IMR-90 (cell line): ENCODE results near the gene SH2B3. TPM values are rescaled to one million over a fixed set of nuclear protein-coding genes. Genes with fewer than 3 reads are reported as not detected.

Experiments
- ATAC-seq: fragments of 200-7000 bp; cut with Tn5 transposase; 2 replicates; pipeline ENCODE4 v1.9.1; 2020; ENCODE audit warnings: low read depth, mild to moderate bottlenecking, moderate library complexity
- BruUV-seq: library from RNA; stranded (reverse); fragments of 400-500 nt; replicated peaks from 2 replicates; lab custom pipeline; 2021; lab: Mats Ljungman, UMichigan
- CTCF ChIA-PET: fragments of 300-600 bp; formaldehyde crosslinking; extraction: SDS; loops from one replicate; lab custom pipeline; 2021; ENCODE audit warnings: antibody characterized with exemption; lab: Yijun Ruan, JAX
- POLR2A ChIA-PET: fragments of 300-600 bp; sonication (Branson Sonifier 250); formaldehyde crosslinking; loops from one replicate; lab custom pipeline; 2022; ENCODE audit warnings: antibody characterized with exemption; ENCODE audit not compliant: unreplicated experiment; lab: Charles Lee
- DNase-seq: peaks from one replicate; pipeline ENCODE4 v3.0.0; 2013
- H2AFZ ChIP-seq: replicated peaks from 2 replicates; pipeline ENCODE3; 2013; ENCODE audit warnings: low read length, mild to moderate bottlenecking; ENCODE audit not compliant: poor library complexity
- H2AK5ac ChIP-seq: 2 replicates; pipeline ENCODE4 v1.6.1; 2013; ENCODE audit warnings: low read depth, low read length, inconsistent platforms
- H2AK9ac ChIP-seq: replicated peaks from 2 replicates; pipeline ENCODE3; 2013; ENCODE audit warnings: mild to moderate bottlenecking, low read depth, low read length, moderate library complexity; ENCODE audit not compliant: poor library complexity
- H2BK120ac ChIP-seq: 2 replicates; pipeline ENCODE4 v1.6.1; 2013; ENCODE audit warnings: low read depth, low read length, inconsistent platforms
- H2BK15ac ChIP-seq: 3 replicates; pipeline ENCODE4 v1.6.1; 2013; ENCODE audit warnings: low read depth, low read length, inconsistent platforms
- H2BK20ac ChIP-seq: 2 replicates; pipeline ENCODE4 v1.6.1; 2013; ENCODE audit warnings: low read depth, mild to moderate bottlenecking, inconsistent platforms, low read length, moderate library complexity
- H2BK5ac ChIP-seq: 2 replicates; pipeline ENCODE4 v1.6.1; 2013; ENCODE audit warnings: mild to moderate bottlenecking, low read depth, low read length, inconsistent platforms; ENCODE audit not compliant: poor library complexity, severe bottlenecking
- H3K14ac ChIP-seq: replicated peaks from 2 replicates; pipeline ENCODE4 v1.6.1; 2013; ENCODE audit warnings: low read depth, low read length, inconsistent platforms
- H3K18ac ChIP-seq: 2 replicates; pipeline ENCODE4 v1.6.1; 2013; ENCODE audit warnings: low read depth, low read length, control low read depth
- H3K23ac ChIP-seq: 2 replicates; pipeline ENCODE4 v1.6.1; 2013; ENCODE audit warnings: low read depth, low read length, inconsistent platforms
- H3K27ac ChIP-seq: 2 replicates; pipeline ENCODE4 v1.5.1; 2013; ENCODE audit warnings: mild to moderate bottlenecking, control low read depth, low read length; ENCODE audit not compliant: insufficient read depth
- H3K27me3 ChIP-seq: 2 replicates; pipeline ENCODE4 v1.6.1; 2013; ENCODE audit warnings: low read length; ENCODE audit not compliant: control insufficient read depth, insufficient read depth
- H3K36me3 ChIP-seq: 2 replicates; pipeline ENCODE4 v1.6.1; 2013; ENCODE audit warnings: low read length, mixed read lengths; ENCODE audit not compliant: control insufficient read depth, insufficient read depth
- H3K4ac ChIP-seq: 2 replicates; pipeline ENCODE4 v1.6.1; 2013; ENCODE audit warnings: low read depth, low read length, inconsistent platforms
- H3K4me1 ChIP-seq: 2 replicates; pipeline ENCODE4 v1.6.1; 2013; ENCODE audit warnings: low read length, mixed read lengths; ENCODE audit not compliant: control insufficient read depth, insufficient read depth
- H3K4me2 ChIP-seq: 2 replicates; pipeline ENCODE4 v1.6.1; 2013; ENCODE audit warnings: low read depth, mild to moderate bottlenecking, control low read depth, low read length, moderate library complexity
- H3K4me3 ChIP-seq: 2 replicates; pipeline ENCODE4 v1.5.1; 2013; ENCODE audit warnings: low read depth, mild to moderate bottlenecking, control low read depth, low read length, moderate library complexity; ENCODE audit not compliant: insufficient read depth
- H3K56ac ChIP-seq: 2 replicates; pipeline ENCODE4 v1.6.1; 2013; ENCODE audit warnings: low read length, inconsistent platforms; ENCODE audit not compliant: insufficient read depth; ENCODE audit errors: extremely low read depth
- H3K79me1 ChIP-seq, 2 experiments: 2 replicates each; pipeline ENCODE4 v1.6.1; 2013; ENCODE audit warnings: low read length in 2 of 2, inconsistent platforms in 1 of 2, low read depth in 1 of 2
- H3K9ac ChIP-seq: 2 replicates; pipeline ENCODE4 v1.6.1; 2013; ENCODE audit warnings: low read depth, low read length, control low read depth
- H3K9me1 ChIP-seq: 2 replicates; pipeline ENCODE4 v1.6.1; 2013; ENCODE audit warnings: low read length, inconsistent platforms; ENCODE audit not compliant: insufficient read depth
- H3K9me3 ChIP-seq: 2 replicates; pipeline ENCODE4 v1.6.1; 2013; ENCODE audit warnings: low read length; ENCODE audit not compliant: control insufficient read depth, insufficient read depth
- H4K20me1 ChIP-seq: 2 replicates; pipeline ENCODE4 v1.6.1; 2013; ENCODE audit warnings: low read length, inconsistent platforms; ENCODE audit not compliant: insufficient read depth
- H4K5ac ChIP-seq: 2 replicates; pipeline ENCODE4 v1.6.1; 2013; ENCODE audit warnings: mild to moderate bottlenecking, low read depth, low read length, control low read depth
- H4K8ac ChIP-seq, 2 experiments: 2 replicates each; pipeline ENCODE4 v1.6.1; 2013; ENCODE audit warnings: low read depth in 2 of 2, low read length in 2 of 2, control low read depth in 1 of 2, inconsistent platforms in 1 of 2
- H4K91ac ChIP-seq: 2 replicates; pipeline ENCODE4 v1.6.1; 2013; ENCODE audit warnings: low read depth, low read length, inconsistent platforms; ENCODE audit not compliant: insufficient read depth
- CEBPB ChIP-seq: IDR thresholded peaks from 2 replicates; pipeline ENCODE4 v1.6.1; 2012; ENCODE audit warnings: low read depth, low read length, improper control_type of control experiment
- MAFK ChIP-seq: IDR thresholded peaks from 2 replicates; pipeline ENCODE4 v1.6.1; 2012; ENCODE audit warnings: low read depth, low read length, improper control_type of control experiment
- POLR2A ChIP-seq: IDR thresholded peaks from 2 replicates; pipeline ENCODE4 v1.6.1; 2012; ENCODE audit warnings: mild to moderate bottlenecking, low read depth, low read length
- WGBS, 2 experiments: methylation state at CpG; one replicate each; pipeline versions ENCODE4 v1.1.5 to v1.1.7; 2013; ENCODE audit warnings: missing lambda C conversion rate in 2 of 2; ENCODE audit not compliant: insufficient read length in 1 of 2; ENCODE audit errors: extremely low coverage in 2 of 2; 5-methylcytosine and 5-hydroxymethylcytosine counted together
- dilution Hi-C: fragments of 300-500 bp; cut with HindIII; formaldehyde crosslinking; loops from one replicate; pipeline ENCODE4 v1.14.3; 2018; ENCODE audit warnings: low sequenced_read_pairs; ENCODE audit not compliant: unreplicated experiment
- in situ Hi-C: fragments of 300-500 bp; cut with MboI; formaldehyde crosslinking; loops from 3 replicates; pipeline ENCODE4 v1.14.3; 2019; ENCODE audit warnings: low sequenced_read_pairs, inconsistent platforms, mixed read lengths
- intact Hi-C: fragments of 100-400 bp; cut with micrococcal nuclease; formaldehyde crosslinking; loops from 2 replicates; pipeline ENCODE4 v1.10.0; 2022
- polyA plus RNA-seq, 3 experiments: library from polyadenylated mRNA; depleted of rRNA; stranded (reverse); fragments of >200 nt; gene quantifications; 2 replicates each; pipeline ENCODE4 v1.2.3, GENCODE V29; 2012; ENCODE audit warnings: low replicate concordance in 1 of 3
- total RNA-seq: library from RNA; depleted of rRNA; stranded (reverse); fragments of >200 nt; gene quantifications from 2 replicates; pipeline ENCODE4 v1.2.3, GENCODE V29; 2012
- TF ChIP-seq, protein P1 (sequence below): fragments of 150-350 bp; IDR thresholded peaks from 2 replicates; pipeline ENCODE4 v1.6.1; 2017; ENCODE audit warnings: mild to moderate bottlenecking, antibody characterized with exemption, low read length, low read depth

SH2B3 gene
- total and polyA plus RNA-seq, 2 of the 4 experiments (the other 2 are of a cell fraction), result 9.3 to 20.2 TPM

DNA sequence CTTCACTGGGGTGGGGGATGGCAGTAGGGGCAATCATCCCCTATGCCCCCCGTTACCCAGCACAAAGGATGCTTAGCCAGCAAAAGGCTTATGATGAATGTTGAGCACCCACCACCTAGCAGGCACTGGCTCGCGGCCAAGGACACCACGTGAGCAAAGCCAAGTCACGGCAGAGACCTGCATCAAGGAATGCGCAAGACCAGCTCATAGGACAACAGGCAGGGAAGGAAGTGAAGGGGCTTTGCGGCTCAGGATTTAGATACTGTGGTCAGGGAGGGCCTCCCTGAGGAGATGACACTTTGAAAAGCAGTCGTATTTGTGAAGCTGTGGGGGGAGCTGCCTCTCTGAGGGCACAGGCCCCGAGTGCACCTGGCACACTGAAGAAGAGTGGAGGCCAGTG lies 32.8 kb downstream of the SH2B3 start:
- WGBS, 2 experiments, result 36% methylated on average over 6 of the region's 9 CpGs; no CpG with 5 or more reads in 1 of the 2 experiments
- no peak overlapping the region for H3K4me2 ChIP-seq
- intact Hi-C loops, result no loop called here
- no peak overlapping the region for H3K56ac ChIP-seq
- H3K27ac ChIP-seq, result peak overlapping the region; percentile 14
- H2BK120ac ChIP-seq, result 0 out of 2 replicates have a peak overlapping the region, but pooled peaks have one; percentile 11
- H4K20me1 ChIP-seq, result peaks cover 85% of the 10 kb centered on the region
- H3K18ac ChIP-seq, result no peak overlapping the region
- H3K14ac ChIP-seq, result peak overlapping the region; percentile 68
- H3K4ac ChIP-seq, result peak overlapping the region; percentile 42
- peak; percentile 51 for DNase-seq
- H3K23ac ChIP-seq, result no peak overlapping the region
- TF ChIP-seq, protein P1, sequence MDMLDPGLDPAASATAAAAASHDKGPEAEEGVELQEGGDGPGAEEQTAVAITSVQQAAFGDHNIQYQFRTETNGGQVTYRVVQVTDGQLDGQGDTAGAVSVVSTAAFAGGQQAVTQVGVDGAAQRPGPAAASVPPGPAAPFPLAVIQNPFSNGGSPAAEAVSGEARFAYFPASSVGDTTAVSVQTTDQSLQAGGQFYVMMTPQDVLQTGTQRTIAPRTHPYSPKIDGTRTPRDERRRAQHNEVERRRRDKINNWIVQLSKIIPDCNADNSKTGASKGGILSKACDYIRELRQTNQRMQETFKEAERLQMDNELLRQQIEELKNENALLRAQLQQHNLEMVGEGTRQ, result peak; percentile 57
- TF ChIP-seq MAFK (peak; percentile 21; the same call in 1 of the 2 replicates), CEBPB (no peak), POLR2A (no peak)
- H4K5ac ChIP-seq, result no peak overlapping the region
- BruUV-seq, result no TSS peak
- H3K4me1 ChIP-seq, result peaks cover 35% of the 10 kb centered on the region
- H2AK9ac ChIP-seq, result peak overlapping the region; percentile 92
- peak overlapping the region; percentile 16 for H2AK5ac ChIP-seq
- peak overlapping the region; percentile 12; the same call in 1 of the 3 replicates for H2BK15ac ChIP-seq
- in situ Hi-C loops, result no loop called here
- H4K8ac ChIP-seq, result peak overlapping the region in 1 of 2 experiments; percentile 24; a peak in 2 of 4 replicates
- H3K27me3 ChIP-seq, result no peaks in the 10 kb centered on the region
- dilution Hi-C loops, result no loop called here
- peaks cover 49% of the 10 kb centered on the region for H3K9me1 ChIP-seq
- H2BK20ac ChIP-seq, result 0 out of 2 replicates have a peak overlapping the region, but pooled peaks have one; percentile 11
- peaks cover 14 to 90% of the 10 kb centered on the region in 2 experiments; a peak in 3 of 4 replicates for H3K79me1 ChIP-seq
- no peaks in the 10 kb centered on the region for H3K9me3 ChIP-seq
- peak overlapping the region; percentile 4; the same call in 1 of the 2 replicates for H4K91ac ChIP-seq
- no peak overlapping the region for H3K9ac ChIP-seq
- POLR2A ChIA-PET, result no interaction called here
- H2AFZ ChIP-seq, result peak overlapping the region; percentile 0
- no peak overlapping the region for H3K4me3 ChIP-seq
- CTCF ChIA-PET, result interaction anchor here (1.3 kb wide), 1 partner anchor 42 kb away, joined by 6 read pairs; no protein-coding TSS in a partner anchor
- H2BK5ac ChIP-seq, result peak overlapping the region; percentile 44
- H3K36me3 ChIP-seq, result peaks cover 17% of the 10 kb centered on the region
- peak; percentile 2; the same call in 1 of the 2 replicates for ATAC-seq
